Caco-2 (cell line): Measurements from ENCODE around the gene CCL2. TPM values are rescaled to one million over a fixed set of nuclear protein-coding genes. Genes with fewer than 3 reads are reported as not detected.

Experiments used
- BruUV-seq: library from RNA; stranded (reverse); fragments of 400-500 nt; replicated peaks from 2 replicates; lab custom pipeline; 2021; lab: Mats Ljungman, UMichigan
- CTCF ChIA-PET: fragments of 300-600 bp; sonication (Branson Sonifier 250); formaldehyde crosslinking; loops from one replicate; lab custom pipeline; 2022; ENCODE audit warnings: antibody characterized with exemption; lab: Charles Lee
- POLR2A ChIA-PET: fragments of 300-600 bp; sonication (Branson Sonifier 250); formaldehyde crosslinking; loops from one replicate; lab custom pipeline; 2022; ENCODE audit warnings: antibody characterized with exemption; lab: Charles Lee
- DNase-seq, 2 experiments: peaks; one replicate each; pipeline versions ENCODE4 v3.0.0 to v3.0.0-alpha.2; 2020 to 2022
- H3K27me3 ChIP-seq: replicated peaks from 2 replicates; pipeline ENCODE4 v1.6.0; 2011; ENCODE audit warnings: low read length; ENCODE audit not compliant: control insufficient read depth, insufficient read depth
- H3K36me3 ChIP-seq: 2 replicates; pipeline ENCODE4 v1.5.1; 2011; ENCODE audit warnings: low read length; ENCODE audit not compliant: control insufficient read depth, insufficient read depth
- H3K4me1 ChIP-seq: fragments of 250-450 bp; sonication (Bioruptor Pico); 2 replicates; pipeline ENCODE4 v1.5.1; 2020; ENCODE audit warnings: mild to moderate bottlenecking
- H3K4me3 ChIP-seq: 2 replicates; pipeline ENCODE4 v1.5.1; 2011; ENCODE audit warnings: low read depth, mild to moderate bottlenecking, control low read depth, low read length
- H3K9me3 ChIP-seq: fragments of 250-450 bp; sonication (Bioruptor Pico); 2 replicates; pipeline ENCODE4 v1.5.1; 2020; ENCODE audit warnings: mild to moderate bottlenecking, moderate library complexity
- H3K27ac Mint-ChIP-seq: one replicate; pipeline ENCODE4 v1.8.0; 2022; ENCODE audit warnings: mixed read lengths; ENCODE audit not compliant: unreplicated experiment
- H3K27me3 Mint-ChIP-seq: one replicate; pipeline ENCODE4 v1.8.0; 2022; ENCODE audit warnings: mixed read lengths; ENCODE audit not compliant: insufficient read depth, unreplicated experiment
- H3K36me3 Mint-ChIP-seq: one replicate; pipeline ENCODE4 v1.8.0; 2022; ENCODE audit warnings: mild to moderate bottlenecking, mixed read lengths; ENCODE audit not compliant: insufficient read depth, unreplicated experiment
- H3K4me1 Mint-ChIP-seq: one replicate; pipeline ENCODE4 v1.8.0; 2022; ENCODE audit warnings: low read depth, mixed read lengths; ENCODE audit not compliant: unreplicated experiment
- H3K4me3 Mint-ChIP-seq: one replicate; pipeline ENCODE4 v1.8.0; 2022; ENCODE audit warnings: mild to moderate bottlenecking, moderate library complexity, mixed read lengths; ENCODE audit not compliant: unreplicated experiment
- H3K9me3 Mint-ChIP-seq: one replicate; pipeline ENCODE4 v1.8.0; 2022; ENCODE audit warnings: mixed read lengths; ENCODE audit not compliant: unreplicated experiment
- CTCF ChIP-seq, 2 experiments: fragments of 200-600 bp in 1 of 2; IDR thresholded peaks; 1 replicate in 1 of 2; 2 replicates in 1 of 2; pipeline versions ENCODE4 v1.5.1 to v1.8.0; 2011 to 2022; ENCODE audit warnings: antibody characterized with exemption in 1 of 2, control low read depth in 1 of 2, inconsistent platforms in 1 of 2, low read depth in 1 of 2, low read length in 1 of 2, mild to moderate bottlenecking in 1 of 2, moderate library complexity in 1 of 2; ENCODE audit not compliant: insufficient read depth in 1 of 2, severe bottlenecking in 1 of 2, unreplicated experiment in 1 of 2
- intact Hi-C: fragments of 100-400 bp; cut with micrococcal nuclease; formaldehyde crosslinking; loops from one replicate; pipeline ENCODE4 v1.10.0; 2022; ENCODE audit not compliant: unreplicated experiment
- total RNA-seq: library from RNA; stranded (reverse); gene quantifications from 2 replicates; pipeline ENCODE4 v1.2.3, GENCODE V29; 2022

The CCL2 gene
- total RNA-seq, 1 experiment from 2014 or later = not detected

- H3K36me3 Mint-ChIP-seq = no peaks in the 10 kb centered on the region
- no peaks in the 10 kb centered on the region for H3K4me1 Mint-ChIP-seq
- Histone ChIP-seq H3K27me3 (no peaks in the 10 kb centered on the region; the same call in none of the 2 replicates), H3K4me3 (no peak overlapping the region), H3K9me3 (no peaks in the 10 kb centered on the region), H3K36me3 (no peaks in the 10 kb centered on the region), H3K4me1 (peaks cover 45% of the 10 kb centered on the region)
- H3K9me3 Mint-ChIP-seq = no peaks in the 10 kb centered on the region
- POLR2A ChIA-PET = no interaction called here
- CTCF ChIA-PET = interaction anchor here (1.0 kb wide), 1 partner anchor 113 kb away, joined by 3 read pairs; no protein-coding TSS in a partner anchor
- H3K27me3 Mint-ChIP-seq = no peaks in the 10 kb centered on the region
- no peak overlapping the region for H3K4me3 Mint-ChIP-seq
- BruUV-seq = no TSS peak
- H3K27ac Mint-ChIP-seq = no peak overlapping the region
- DNase-seq = peak in 1 of 2 experiments; percentile 63
- no peak for TF ChIP-seq CTCF (IDR thresholded peaks at IDR 0.05; ENCODE audit: insufficient read depth in 1 of 2, low read depth in 1 of 2, low read length in 1 of 2, severe bottlenecking in 1 of 2, unreplicated experiment in 1 of 2)
- intact Hi-C loops = no loop called here
Observed at GRCh38 chr17:34249061-34249460, 6.0 kb upstream of the CCL2 start.

- Histone ChIP-seq H3K4me1 (peaks cover 50% of the 10 kb centered on the region), H3K4me3 (no peak overlapping the region), H3K27me3 (no peaks in the 10 kb centered on the region; the same call in none of the 2 replicates), H3K9me3 (no peaks in the 10 kb centered on the region), H3K36me3 (no peaks in the 10 kb centered on the region)
- no TSS peak for BruUV-seq
- Mint-ChIP-seq H3K9me3 (no peaks in the 10 kb centered on the region), H3K27me3 (no peaks in the 10 kb centered on the region), H3K4me1 (no peaks in the 10 kb centered on the region), H3K36me3 (no peaks in the 10 kb centered on the region), H3K27ac (peak overlapping the region; percentile 37), H3K4me3 (no peak overlapping the region)
- ChIA-PET POLR2A (no interaction called here), CTCF (interaction anchor here (1.0 kb wide), 1 partner anchor 113 kb away, joined by 3 read pairs; no protein-coding TSS in a partner anchor)
- intact Hi-C loops = no loop called here
- no peak for TF ChIP-seq CTCF (IDR thresholded peaks at IDR 0.05; ENCODE audit: insufficient read depth in 1 of 2, low read depth in 1 of 2, low read length in 1 of 2, severe bottlenecking in 1 of 2, unreplicated experiment in 1 of 2)
- DNase-seq = no peak
Observed at GRCh38 chr17:34249478-34249877, 5.6 kb upstream of the CCL2 start.

GRCh38 chr17:34251186-34251585 is 3.9 kb upstream of the CCL2 start:
- H3K27ac Mint-ChIP-seq = no peak overlapping the region
- no peak for DNase-seq

More at GRCh38 chr17:34251186-34251585, 3.9 kb upstream of the CCL2 start:
- H3K4me3 Mint-ChIP-seq = no peak overlapping the region
- intact Hi-C loops = no loop called here
- H3K36me3 Mint-ChIP-seq = no peaks in the 10 kb centered on the region
- H3K4me3 ChIP-seq = no peak overlapping the region
- no peaks in the 10 kb centered on the region for H3K4me1 Mint-ChIP-seq
- no peak for TF ChIP-seq CTCF (IDR thresholded peaks at IDR 0.05; ENCODE audit: insufficient read depth in 1 of 2, low read depth in 1 of 2, low read length in 1 of 2, severe bottlenecking in 1 of 2, unreplicated experiment in 1 of 2)
- H3K27me3 ChIP-seq = no peaks in the 10 kb centered on the region; the same call in none of the 2 replicates
- peaks cover 52% of the 10 kb centered on the region for H3K4me1 ChIP-seq
- H3K9me3 ChIP-seq = no peaks in the 10 kb centered on the region
- no peaks in the 10 kb centered on the region for H3K9me3 Mint-ChIP-seq
- POLR2A ChIA-PET = no interaction called here
- no TSS peak for BruUV-seq
- no peaks in the 10 kb centered on the region for H3K27me3 Mint-ChIP-seq
- no peaks in the 10 kb centered on the region for H3K36me3 ChIP-seq
- CTCF ChIA-PET = no interaction called here
